DMS153 treated with DMSO at 0.1 percent for 48 hours (cell line): ENCODE results near the gene CHCHD2.
"Not testable (repeated sequence)": the region's sequence is repeated elsewhere in the genome, so short reads cannot be mapped to it uniquely, and the experiment has no call there.

Experiments used
- DNase-seq: peaks from one replicate; lab custom pipeline; 2025; ENCODE audit not compliant: unreplicated experiment; lab: John Stamatoyannopoulos, UW

CHCHD2 gene

GRCh38 chr7:56083150-56083785 lies 23.0 kb downstream of the CHCHD2 start:
- DNase-seq = peak; percentile 26

- DNase-seq = no peak
Observed at GRCh38 chr7:56081626-56082340, 24.5 kb downstream of the CHCHD2 start.

GRCh38 chr7:56080726-56081435 lies 25.4 kb downstream of the CHCHD2 start:
- not testable (repeated sequence) for DNase-seq

- peak; percentile 94 for DNase-seq
Observed at GRCh38 chr7:56079450-56080185, 26.7 kb downstream of the CHCHD2 start.

- no peak for DNase-seq
Observed at GRCh38 chr7:56078196-56078595, 28.1 kb downstream of the CHCHD2 start.

GRCh38 chr7:56077681-56078080 lies 28.6 kb downstream of the CHCHD2 start:
- DNase-seq = no peak

- peak; percentile 37 for DNase-seq
Observed at GRCh38 chr7:56074371-56074791, 31.9 kb downstream of the CHCHD2 start.

- DNase-seq = not testable (repeated sequence)
Observed at GRCh38 chr7:56066376-56066775, 39.9 kb downstream of the CHCHD2 start.

- peak; percentile 71 for DNase-seq
Observed at GRCh38 chr7:56063882-56064625, 42.2 kb downstream of the CHCHD2 start, which contains the start of gene SUMF2. Gene SUMF2 (plus strand): TSS chr7:56064286. CDS start chr7:56064312, 26 bp downstream.

GRCh38 chr7:56063500-56063881 lies 42.8 kb downstream of the CHCHD2 start:
- no peak for DNase-seq

- no peak for DNase-seq
Observed at GRCh38 chr7:56062382-56062781, 43.9 kb downstream of the CHCHD2 start.

- DNase-seq = no peak
Observed at GRCh38 chr7:56053993-56054392, 52.3 kb downstream of the CHCHD2 start.

- DNase-seq = no peak
Observed at GRCh38 chr7:56053379-56053778, 52.9 kb downstream of the CHCHD2 start.
